ENCODE results near the gene ARID3A. TPM values are rescaled to one million over a fixed set of nuclear protein-coding genes. Genes with fewer than 3 reads are reported as not detected.

Gene ARID3A
- total and polyA plus RNA-seq, 2 of the 13 experiments (the other 11 are each of a cell fraction or from before 2014, with no cell fraction given): 71.3 to 77.9 TPM

DNA sequence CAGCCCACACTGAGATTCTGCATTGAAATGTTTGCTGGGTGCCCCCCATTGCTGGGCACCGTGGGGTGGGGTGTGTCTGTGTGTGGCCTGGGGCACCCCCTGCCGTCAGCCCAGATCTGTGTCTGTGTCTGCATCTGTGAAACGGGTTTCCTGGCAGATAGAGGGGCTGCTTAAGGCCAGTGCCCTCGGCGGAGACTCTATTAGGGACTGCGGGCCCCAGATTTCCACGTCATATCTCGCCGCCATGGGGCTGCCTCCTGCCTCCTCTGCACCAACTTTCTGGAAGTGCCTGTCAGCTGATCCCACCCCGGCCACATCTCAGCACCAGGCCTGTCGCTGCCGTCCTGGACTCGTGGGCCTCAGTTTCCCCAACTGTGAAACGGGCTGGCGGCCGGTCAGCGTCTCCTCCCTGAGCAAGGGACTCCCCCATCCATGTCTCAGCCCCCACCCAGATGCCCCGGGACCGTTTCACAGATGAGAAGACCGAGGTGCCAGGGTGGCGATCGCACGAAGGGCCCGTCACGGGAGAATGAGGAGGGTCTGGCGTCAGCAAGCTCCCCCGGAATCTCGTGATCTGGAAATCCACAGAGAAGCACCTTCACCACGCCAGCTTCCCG, 21.4 kb downstream of the ARID3A start (continued):
- TF ChIP-seq DZIP1 (CRISPR knock-in tag; IDR thresholded peaks at IDR 0.05) (no peak), HNRNPL (IDR thresholded peaks at IDR 0.05; ENCODE audit: low read depth, low read length) (peak; percentile 56; the same call in 1 of the 2 replicates), FIP1L1 (IDR thresholded peaks at IDR 0.05; ENCODE audit: borderline replicate concordance, insufficient read depth, low read depth, low read length) (no peak), ZNF296 (CRISPR knock-in tag; conservative IDR thresholded peaks at IDR 0.05) (no peak), GLMP (CRISPR knock-in tag; IDR thresholded peaks at IDR 0.05; ENCODE audit: borderline replicate concordance) (no peak), ZNF674 (CRISPR knock-in tag; IDR thresholded peaks at IDR 0.05; ENCODE audit: low read depth) (no peak), ZNF12 (CRISPR knock-in tag; IDR thresholded peaks at IDR 0.05) (no peak), ZNF724P (CRISPR knock-in tag; IDR thresholded peaks at IDR 0.05; ENCODE audit: borderline replicate concordance) (no peak), CAMTA2 (CRISPR knock-in tag; IDR thresholded peaks at IDR 0.05; ENCODE audit: borderline replicate concordance) (no peak), ZNF609 (CRISPR knock-in tag; IDR thresholded peaks at IDR 0.05; ENCODE audit: borderline replicate concordance) (no peak), BRD4 (CRISPR knock-in tag; IDR thresholded peaks at IDR 0.05) (no peak), POLR2A (IDR thresholded peaks at IDR 0.05; ENCODE audit: insufficient read depth in 1 of 2, low read depth in 2 of 2, low read length in 2 of 2) (no peak), E2F1 (CRISPR knock-in tag; IDR thresholded peaks at IDR 0.05) (no peak), PLRG1 (conservative IDR thresholded peaks at IDR 0.05) (no peak), NFATC3 (CRISPR knock-in tag; IDR thresholded peaks at IDR 0.05) (no peak), ZNF777 (CRISPR knock-in tag; IDR thresholded peaks at IDR 0.05) (no peak)
- TF ChIP-seq, protein P1, sequence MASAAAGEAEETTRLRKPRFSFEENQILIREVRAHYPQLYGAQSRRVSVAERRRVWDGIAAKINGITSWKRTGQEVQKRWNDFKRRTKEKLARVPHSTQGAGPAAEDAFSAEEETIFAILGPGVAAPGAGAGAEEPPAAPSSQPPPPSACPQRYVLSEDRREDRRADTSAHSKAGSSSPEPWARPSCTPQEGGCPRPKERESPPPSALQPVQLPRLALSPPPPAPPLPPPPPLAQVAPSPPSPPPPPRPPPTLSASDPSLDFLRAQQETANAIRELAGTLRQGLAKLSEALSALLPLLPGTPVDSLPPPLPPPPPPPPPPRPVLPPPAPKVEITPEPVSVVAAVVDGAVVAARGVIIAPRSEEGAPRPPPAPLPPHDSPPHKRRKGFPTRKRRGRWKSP (CRISPR knock-in tag; IDR thresholded peaks at IDR 0.05): no peak
- TF ChIP-seq, protein P2, sequence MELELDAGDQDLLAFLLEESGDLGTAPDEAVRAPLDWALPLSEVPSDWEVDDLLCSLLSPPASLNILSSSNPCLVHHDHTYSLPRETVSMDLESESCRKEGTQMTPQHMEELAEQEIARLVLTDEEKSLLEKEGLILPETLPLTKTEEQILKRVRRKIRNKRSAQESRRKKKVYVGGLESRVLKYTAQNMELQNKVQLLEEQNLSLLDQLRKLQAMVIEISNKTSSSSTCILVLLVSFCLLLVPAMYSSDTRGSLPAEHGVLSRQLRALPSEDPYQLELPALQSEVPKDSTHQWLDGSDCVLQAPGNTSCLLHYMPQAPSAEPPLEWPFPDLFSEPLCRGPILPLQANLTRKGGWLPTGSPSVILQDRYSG (CRISPR knock-in tag; IDR thresholded peaks at IDR 0.05): no peak

Measured in HepG2 (cell line).